ENCODE data around the gene TREX2.

The TREX2 gene

GRCh38 chrX:153445856-153446635, at the start of gene TREX2:
TSS of gene TREX2 (minus strand) at chrX:153446056. CDS start at chrX:153445430, 626 bp downstream.
- no peak for DNase-seq (ENCODE audit: low read depth)

- no peak for DNase-seq (ENCODE audit: low read depth)
Measured at GRCh38 chrX:153495362-153495751, 49.5 kb upstream of the TREX2 start.

GRCh38 chrX:153494541-153495361, 48.9 kb upstream of the TREX2 start, which contains the start of gene BGN:
TSS of gene BGN (plus strand) at chrX:153494980. CDS start at chrX:153504632, 9,652 bp downstream.
- no peak for DNase-seq (ENCODE audit: low read depth)

GRCh38 chrX:153494061-153494460, 48.2 kb upstream of the TREX2 start:
- DNase-seq (ENCODE audit: low read depth) = no peak

GRCh38 chrX:153493085-153493484, 47.2 kb upstream of the TREX2 start:
- no peak for DNase-seq (ENCODE audit: low read depth)

- no peak for DNase-seq (ENCODE audit: low read depth)
Measured at GRCh38 chrX:153492543-153492942, 46.7 kb upstream of the TREX2 start.

- no peak for DNase-seq (ENCODE audit: low read depth)
Measured at GRCh38 chrX:153491918-153492317, 46.1 kb upstream of the TREX2 start.

- DNase-seq (ENCODE audit: low read depth) = no peak
Measured at GRCh38 chrX:153491351-153491914, 45.6 kb upstream of the TREX2 start.

- DNase-seq (ENCODE audit: low read depth) = no peak
Measured at GRCh38 chrX:153490217-153490930, 44.5 kb upstream of the TREX2 start.

GRCh38 chrX:153488231-153488914, 42.5 kb upstream of the TREX2 start:
- no peak for DNase-seq (ENCODE audit: low read depth)

GRCh38 chrX:153487590-153488071, 41.8 kb upstream of the TREX2 start:
- DNase-seq (ENCODE audit: low read depth) = no peak

- no peak for DNase-seq (ENCODE audit: low read depth)
Measured at GRCh38 chrX:153486171-153486570, 40.3 kb upstream of the TREX2 start.

GRCh38 chrX:153485396-153486080, 39.7 kb upstream of the TREX2 start:
- no peak for DNase-seq (ENCODE audit: low read depth)

- DNase-seq (ENCODE audit: low read depth) = no peak
Measured at GRCh38 chrX:153482376-153483015, 36.6 kb upstream of the TREX2 start.

GRCh38 chrX:153481043-153481442, 35.2 kb upstream of the TREX2 start:
- DNase-seq (ENCODE audit: low read depth) = no peak

GRCh38 chrX:153478746-153479145, 32.9 kb upstream of the TREX2 start:
- no peak for DNase-seq (ENCODE audit: low read depth)

GRCh38 chrX:153477901-153478300, 32.0 kb upstream of the TREX2 start:
- no peak for DNase-seq (ENCODE audit: low read depth)

GRCh38 chrX:153477364-153477857, 31.6 kb upstream of the TREX2 start:
- DNase-seq (ENCODE audit: low read depth) = no peak

GRCh38 chrX:153476666-153477363, 31.0 kb upstream of the TREX2 start:
- no peak for DNase-seq (ENCODE audit: low read depth)
